GM19351 (cell line): ENCODE data around the gene ELFN1.

Experiments
- ATAC-seq: cut with Tn5 transposase; IDR thresholded peaks from one replicate; pipeline ENCODE4 v1.9.1; 2021; ENCODE audit warnings: mild to moderate bottlenecking, moderate library complexity; ENCODE audit not compliant: unreplicated experiment

ELFN1 gene

GRCh38 chr7:1662767-1663166 is 7.3 kb upstream of the ELFN1 start:
- ATAC-seq = no peak

- no peak for ATAC-seq
These were observed 6.9 kb upstream of the ELFN1 start for GRCh38 chr7:1663223-1663622.

- ATAC-seq = no peak
These were observed 6.0 kb upstream of the ELFN1 start for GRCh38 chr7:1663857-1664651.

- ATAC-seq = no peak
These were observed 5.1 kb upstream of the ELFN1 start for GRCh38 chr7:1664711-1665548.

- ATAC-seq = no peak
These were observed 4.3 kb upstream of the ELFN1 start for GRCh38 chr7:1665549-1666316.

GRCh38 chr7:1666317-1666822 is 3.7 kb upstream of the ELFN1 start:
- no peak for ATAC-seq

GRCh38 chr7:1666823-1667565 is 3.1 kb upstream of the ELFN1 start:
- no peak for ATAC-seq

- no peak for ATAC-seq
These were observed 2.3 kb upstream of the ELFN1 start for GRCh38 chr7:1667566-1668395.

- no peak for ATAC-seq
These were observed 1.5 kb upstream of the ELFN1 start for GRCh38 chr7:1668396-1669063.

GRCh38 chr7:1669064-1669951 is 769 bp upstream of the ELFN1 start:
- ATAC-seq = no peak

- no peak for ATAC-seq
These were observed 967 bp downstream of the ELFN1 start for GRCh38 chr7:1670894-1671593.

- ATAC-seq = no peak
These were observed 1.7 kb downstream of the ELFN1 start for GRCh38 chr7:1671594-1672451.

GRCh38 chr7:1672851-1673486 is 2.9 kb downstream of the ELFN1 start:
- ATAC-seq = no peak

GRCh38 chr7:1673581-1674118 is 3.6 kb downstream of the ELFN1 start:
- no peak for ATAC-seq

- no peak for ATAC-seq
These were observed 4.3 kb downstream of the ELFN1 start for GRCh38 chr7:1674161-1675035.
